NCI-H1930 (cell line): ENCODE measurements around the gene LDAF1.
"Not testable (repeated sequence)": the region's sequence is repeated elsewhere in the genome, so short reads cannot be mapped to it uniquely, and the experiment has no call there.

Source experiments
- DNase-seq, 2 experiments: peaks; one replicate each; lab custom pipeline; 2025; lab: John Stamatoyannopoulos, UW

The LDAF1 gene

DNA sequence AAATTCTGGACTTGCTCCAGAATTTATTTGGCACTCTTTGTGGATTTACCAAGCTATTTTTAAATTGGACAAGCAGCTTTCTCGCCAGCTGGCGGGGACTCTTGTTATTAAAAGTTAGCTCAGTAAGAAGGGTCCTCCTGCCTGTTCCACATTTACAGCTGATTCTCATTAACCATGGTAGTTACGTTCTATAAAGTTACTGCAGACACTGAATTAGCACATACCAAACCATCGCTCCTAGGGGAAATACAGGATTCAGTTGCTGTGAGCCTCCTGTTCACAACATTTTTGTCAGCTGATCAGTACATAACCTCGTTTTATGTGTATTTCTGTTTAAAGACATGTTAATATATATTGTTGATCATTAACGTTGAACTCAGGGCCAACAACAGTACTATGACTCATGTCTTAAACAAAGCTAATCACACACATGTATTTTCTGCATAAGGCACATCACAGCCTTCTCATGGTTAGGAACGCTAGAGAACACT, 4.2 kb downstream of the LDAF1 start:
- no peak for DNase-seq

DNA sequence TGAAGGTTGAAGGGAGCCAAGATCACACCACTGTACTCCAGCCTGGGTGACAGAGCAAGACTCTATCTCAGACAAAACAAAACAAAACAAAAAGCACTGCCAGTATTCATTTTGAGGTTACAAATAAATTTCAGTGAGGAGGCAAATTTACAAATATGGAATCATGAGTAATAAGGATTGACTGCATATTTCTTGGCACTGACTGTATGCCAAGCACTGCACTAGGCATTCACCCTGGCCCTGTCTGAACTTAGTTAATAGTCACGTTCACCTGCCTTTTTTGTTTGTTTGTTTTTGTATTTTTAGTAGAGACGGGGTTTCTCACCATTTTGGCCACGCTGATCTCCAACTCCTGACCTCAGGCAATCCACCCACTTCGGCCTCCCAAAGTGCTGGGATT, 5.1 kb downstream of the LDAF1 start:
- DNase-seq = no peak

- no peak for DNase-seq
Measured at GRCh38 chr16:21164521-21165168, 6.2 kb downstream of the LDAF1 start.

DNA sequence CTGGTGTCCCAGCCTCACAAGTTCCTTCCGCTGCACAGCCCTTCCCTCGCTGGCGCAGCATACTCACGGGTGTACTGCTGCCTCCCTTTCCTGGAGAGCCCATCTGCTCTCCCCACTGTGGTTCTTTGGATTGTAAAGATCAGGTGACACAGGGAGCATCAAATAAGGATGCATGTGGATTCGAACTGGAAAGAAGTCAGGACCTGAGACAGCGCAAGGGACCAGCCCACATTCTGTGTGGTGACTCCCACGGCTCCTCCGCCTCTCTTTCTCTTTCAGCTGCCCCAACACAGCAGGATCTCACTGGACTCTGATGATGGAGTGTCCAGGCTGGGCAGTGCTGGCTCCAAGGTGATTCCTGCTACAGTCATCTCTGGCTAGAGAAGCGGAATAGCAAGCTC, 8.1 kb downstream of the LDAF1 start:
- DNase-seq = no peak

- no peak for DNase-seq
Measured at GRCh38 chr16:21167360-21167759, 8.9 kb downstream of the LDAF1 start.

- DNase-seq = no peak
Measured at GRCh38 chr16:21167929-21168602, 9.6 kb downstream of the LDAF1 start.

- DNase-seq = no peak
Measured at GRCh38 chr16:21169249-21169981, 10.9 kb downstream of the LDAF1 start.

- DNase-seq = not testable (repeated sequence)
Measured at GRCh38 chr16:21170116-21170515, 11.6 kb downstream of the LDAF1 start.

GRCh38 chr16:21172650-21173049, 14.2 kb downstream of the LDAF1 start:
- no peak for DNase-seq

GRCh38 chr16:21175397-21175796, 16.9 kb downstream of the LDAF1 start:
- DNase-seq = no peak

GRCh38 chr16:21179126-21179982, 20.9 kb downstream of the LDAF1 start:
- no peak for DNase-seq

DNA sequence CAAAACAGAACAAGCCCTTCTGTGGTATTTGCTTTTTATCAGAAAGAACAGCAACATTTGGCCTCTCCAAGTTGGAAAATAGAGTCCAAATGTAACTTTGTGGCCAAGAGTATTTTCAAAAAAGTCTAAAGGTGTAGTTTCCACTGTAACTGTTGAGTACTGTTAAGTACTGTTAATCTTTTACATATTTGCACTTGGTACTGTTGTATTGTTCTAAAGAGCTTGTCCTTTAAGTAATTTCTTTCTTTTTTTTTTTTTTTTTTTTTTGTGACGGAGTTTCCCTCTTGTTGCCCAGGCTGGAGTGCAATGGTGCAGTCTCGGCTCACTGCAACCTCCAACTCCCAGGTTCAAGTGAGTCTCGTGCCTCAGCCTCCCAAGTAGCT, 21.5 kb downstream of the LDAF1 start:
- no peak for DNase-seq

DNA sequence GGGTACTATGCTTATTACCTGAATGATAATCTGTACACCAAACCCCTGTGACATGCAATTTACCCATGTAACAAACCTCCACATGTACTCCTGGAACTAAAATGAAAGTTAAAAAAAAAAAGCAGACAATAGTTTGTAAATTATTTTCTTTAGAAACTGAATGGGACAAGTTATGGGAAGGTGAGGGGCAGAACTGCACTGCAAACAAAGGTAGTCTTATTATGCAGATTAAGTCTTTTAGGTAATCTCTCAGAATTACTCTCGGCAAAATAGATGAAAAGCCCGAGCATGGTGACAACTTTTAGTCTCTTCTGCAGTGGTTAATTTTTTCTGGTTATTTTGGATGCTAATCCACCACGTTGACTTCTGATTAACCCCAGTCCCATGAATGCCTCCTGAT, 25.5 kb downstream of the LDAF1 start:
- no peak for DNase-seq

DNA sequence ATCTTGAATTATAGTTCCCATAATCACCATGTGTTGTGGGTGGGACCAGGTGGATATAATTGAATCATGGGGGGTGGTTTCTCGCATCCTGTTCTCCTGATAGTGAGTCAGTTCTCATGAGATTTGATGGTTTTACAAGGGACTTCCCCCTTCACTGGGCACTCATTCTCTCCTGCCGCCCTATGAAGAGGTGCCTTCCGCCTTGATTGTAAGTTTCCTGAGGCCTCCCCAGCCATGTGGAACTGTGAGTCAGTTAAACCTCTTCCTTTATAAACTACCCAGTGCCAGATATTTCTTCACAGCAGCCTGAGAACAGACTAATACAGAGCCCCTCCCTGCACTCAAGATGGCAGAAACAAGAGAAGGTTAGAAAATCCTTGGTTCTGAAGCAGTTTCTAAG, 26.4 kb downstream of the LDAF1 start:
- no peak for DNase-seq

- no peak for DNase-seq
Measured at GRCh38 chr16:21185659-21186325, 27.3 kb downstream of the LDAF1 start.

DNA sequence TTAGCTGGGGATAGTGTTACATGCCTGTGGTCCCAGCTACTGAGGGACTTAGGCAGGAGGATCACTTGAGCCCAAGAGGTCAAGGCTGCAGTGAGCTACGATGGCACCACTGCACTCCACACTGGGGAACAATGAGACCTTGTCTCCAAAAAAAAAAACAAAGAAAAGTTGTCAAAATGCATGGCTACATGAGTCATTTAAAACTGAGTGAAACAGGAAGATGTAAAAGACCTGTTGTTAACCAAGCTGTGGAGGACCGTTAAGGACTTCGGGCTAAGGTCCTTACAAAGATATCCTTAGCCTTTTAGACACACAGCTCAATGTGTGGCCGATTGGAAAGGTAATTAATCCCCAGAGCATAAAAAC, 27.8 kb downstream of the LDAF1 start:
- DNase-seq = no peak

DNA sequence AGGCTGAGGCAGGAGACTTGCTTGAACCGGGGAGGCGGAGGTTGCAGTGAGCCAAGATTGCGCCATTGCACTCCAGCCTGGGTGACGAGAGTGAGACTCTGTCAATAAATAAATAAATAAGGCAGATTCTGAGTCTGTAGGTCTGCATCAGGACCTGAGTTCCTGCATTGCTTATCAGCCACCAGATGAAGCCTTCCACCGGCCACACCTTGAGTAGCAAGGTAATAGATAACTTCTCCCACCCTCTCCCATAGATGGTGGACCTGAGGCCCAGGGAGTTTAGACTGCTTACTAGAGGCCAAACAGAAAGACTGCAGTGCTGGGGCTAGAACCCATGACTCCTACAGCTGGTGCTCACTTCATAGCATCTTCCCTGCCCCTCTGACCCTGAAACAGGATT, 30.8 kb downstream of the LDAF1 start:
- no peak for DNase-seq

DNA sequence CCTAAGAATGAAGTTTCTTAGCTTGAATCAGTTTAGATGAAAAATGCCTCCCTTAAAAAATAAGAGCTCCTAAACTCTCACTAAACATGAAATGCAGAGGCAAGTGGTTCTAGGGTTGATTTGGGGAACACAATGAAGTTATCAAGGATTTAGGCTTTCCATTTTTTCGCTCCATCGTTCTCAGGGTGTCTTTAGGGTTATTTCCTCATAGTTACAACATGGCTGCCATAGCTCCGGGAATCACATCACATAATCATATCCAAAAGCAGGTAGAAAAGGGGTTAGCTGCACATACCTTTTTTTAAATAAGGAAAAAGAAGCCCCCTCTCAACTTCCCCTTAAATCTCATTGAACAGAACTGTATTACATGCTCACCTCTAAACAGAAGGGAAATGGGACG, 31.5 kb downstream of the LDAF1 start:
- no peak for DNase-seq

GRCh38 chr16:21190599-21190998, 32.1 kb downstream of the LDAF1 start:
- no peak for DNase-seq

- DNase-seq = no peak
Measured at GRCh38 chr16:21192991-21193390, 34.5 kb downstream of the LDAF1 start.

- no peak for DNase-seq
Measured at GRCh38 chr16:21194771-21195301, 36.4 kb downstream of the LDAF1 start.
